Stimulated activated CD4-positive, alpha-beta T cell treated with anti-CD3 and anti-CD28 coated beads, Interleukin-1b, Interleukin-23, amount 100 ng/mL, for 4 hours (primary cell): Measurements from ENCODE around the gene IMP3.
"Not testable (repeated sequence)": the region's sequence is repeated elsewhere in the genome, so short reads cannot be mapped to it uniquely, and the experiment has no call there.

ENCODE experiments used
- DNase-seq, 2 donors: peaks; one replicate each; pipeline ENCODE4 v3.0.0-alpha.2; 2020; ENCODE audit warnings: low read depth in 2 of 2

The IMP3 gene

DNA sequence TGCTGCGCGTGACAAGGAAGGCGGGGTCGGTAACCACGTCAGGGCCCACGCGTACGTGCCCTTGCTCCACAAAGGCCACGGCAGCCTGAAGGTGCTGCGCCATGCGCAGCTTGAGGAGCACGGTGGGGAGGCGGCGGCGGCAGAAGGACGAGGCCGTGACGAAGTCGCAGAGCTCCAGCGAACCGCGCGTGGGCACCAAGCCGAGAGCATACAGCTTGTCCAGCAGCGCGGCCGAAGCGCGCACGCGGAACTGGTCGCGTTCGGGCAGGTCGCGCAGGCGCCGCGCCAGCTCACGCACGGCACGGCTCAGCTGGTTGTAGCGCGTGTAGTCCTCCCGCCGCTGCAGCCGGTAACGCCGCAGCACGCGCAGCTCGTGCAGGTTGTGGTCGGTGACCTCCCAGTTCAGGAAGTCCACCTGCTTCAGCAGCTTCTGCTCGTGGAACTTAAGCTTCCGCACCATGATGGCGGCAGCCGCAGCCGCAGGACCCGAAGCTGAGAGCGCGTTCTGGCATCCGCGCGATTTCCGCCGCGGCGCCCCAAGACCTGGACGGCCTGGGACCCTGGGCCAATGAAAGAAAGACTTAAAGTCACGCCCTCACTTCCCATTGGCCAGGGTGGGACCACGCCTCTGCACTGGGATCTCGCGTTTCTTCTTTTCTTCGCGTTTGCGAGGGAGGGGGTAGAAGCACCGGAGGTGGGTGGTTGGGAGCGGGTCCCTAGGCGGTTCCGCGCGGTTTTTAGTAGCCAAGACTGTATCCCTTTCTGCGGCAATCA, at the start of gene IMP3:
IMP3 (minus strand) TSS at position 516 of the 774 bp plus-strand sequence; CDS start at position 460, 56 bp downstream.
- DNase-seq, result peak; percentile 83 to 87

DNA sequence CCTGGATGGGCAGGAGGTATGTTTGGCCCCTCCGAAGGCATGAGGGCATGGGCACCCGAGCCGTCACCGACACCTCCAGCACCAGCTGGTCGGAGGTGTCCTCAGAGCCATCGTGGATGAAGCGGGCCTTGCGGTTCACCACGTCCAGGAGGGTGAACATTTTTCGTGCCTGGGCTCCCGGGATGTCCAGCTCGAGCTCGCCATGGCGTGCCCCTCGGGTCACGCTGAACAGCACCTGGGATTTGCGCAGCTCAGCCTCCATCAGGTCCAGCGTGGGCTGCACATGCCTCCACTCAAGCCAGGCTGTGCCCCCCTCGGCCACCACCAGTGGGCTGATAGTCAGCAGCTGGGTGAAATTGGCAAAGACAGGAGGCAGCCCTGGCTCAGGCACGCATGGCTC, 49.4 kb upstream of the IMP3 start:
- DNase-seq, result not testable (repeated sequence)

- no peak for DNase-seq
Observed at GRCh38 chr15:75688831-75689230, 48.8 kb upstream of the IMP3 start.

DNA sequence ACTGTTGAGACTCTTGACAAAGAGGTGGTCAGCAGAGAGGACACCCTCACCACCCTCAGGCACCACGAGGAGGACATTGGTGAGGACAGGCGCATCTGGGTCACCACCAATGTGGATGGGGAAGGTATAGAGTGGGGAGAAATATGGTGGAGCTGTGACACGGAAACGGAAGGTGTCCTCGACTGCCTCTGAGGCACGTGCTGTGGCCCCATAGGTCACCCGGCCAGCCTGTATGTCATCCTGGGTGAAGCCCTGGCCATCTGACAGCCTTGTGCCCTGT, 48.2 kb upstream of the IMP3 start:
- no peak for DNase-seq

DNA sequence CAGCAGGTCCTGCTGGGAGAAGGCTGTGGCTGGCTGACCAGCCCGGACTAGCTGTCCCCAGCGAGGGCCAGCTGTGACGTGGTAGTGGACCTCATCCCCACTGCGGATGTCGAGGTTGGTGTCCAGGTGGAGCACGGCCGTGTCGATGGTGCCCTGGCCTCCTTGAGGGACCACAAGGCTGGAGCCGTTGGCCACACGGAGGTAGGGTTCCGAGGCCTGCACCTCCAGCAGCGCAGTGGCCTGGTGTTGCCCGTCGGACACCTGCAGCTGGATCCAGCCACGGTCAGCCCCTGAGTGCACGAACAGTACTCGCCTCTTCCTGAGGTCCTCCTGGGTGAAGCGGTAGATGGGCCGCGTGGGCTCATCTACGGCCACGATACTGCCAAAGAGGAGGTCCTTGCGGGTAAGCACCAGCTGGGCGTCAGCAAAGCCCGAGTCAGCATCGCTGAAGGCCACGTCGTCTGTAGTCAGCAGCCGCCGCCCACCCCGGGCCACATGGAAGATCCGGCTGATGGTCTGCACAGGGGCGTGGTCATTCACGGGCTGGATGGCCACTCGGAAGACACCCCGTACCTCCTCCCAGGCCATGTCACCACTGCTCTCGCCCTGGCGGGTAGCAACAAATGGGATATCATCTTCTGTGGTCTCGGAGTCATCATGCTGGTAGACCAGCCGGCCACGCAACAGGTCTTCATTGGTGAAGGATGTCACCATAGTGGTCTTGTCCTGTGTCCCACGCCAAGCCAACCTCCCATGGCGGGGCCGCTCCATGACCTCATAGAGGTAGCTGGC, 47.7 kb upstream of the IMP3 start:
- no peak for DNase-seq

DNA sequence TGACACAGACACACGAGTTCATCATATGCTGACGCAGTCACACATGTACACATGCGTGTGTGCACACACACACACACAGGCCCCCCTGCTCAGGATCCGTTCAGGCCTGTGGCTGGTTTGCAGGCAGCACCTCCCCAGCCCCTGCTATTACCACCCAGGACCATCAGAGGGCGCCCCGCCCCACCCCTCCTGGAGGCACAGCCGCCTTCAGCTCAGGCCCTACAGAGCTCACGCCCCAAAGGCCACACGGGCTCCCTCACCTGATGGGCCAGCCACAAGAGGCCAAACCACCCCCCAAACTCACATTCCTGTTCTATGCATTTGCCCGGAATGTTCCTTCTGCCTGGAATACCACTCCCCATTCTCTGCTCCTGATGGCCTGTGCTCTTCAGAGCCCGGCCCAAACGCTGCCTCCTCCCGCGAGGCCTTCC, 46.2 kb upstream of the IMP3 start:
- DNase-seq, result peak; percentile 64 to 66

GRCh38 chr15:75685195-75685594, 45.2 kb upstream of the IMP3 start:
- DNase-seq, result no peak

DNA sequence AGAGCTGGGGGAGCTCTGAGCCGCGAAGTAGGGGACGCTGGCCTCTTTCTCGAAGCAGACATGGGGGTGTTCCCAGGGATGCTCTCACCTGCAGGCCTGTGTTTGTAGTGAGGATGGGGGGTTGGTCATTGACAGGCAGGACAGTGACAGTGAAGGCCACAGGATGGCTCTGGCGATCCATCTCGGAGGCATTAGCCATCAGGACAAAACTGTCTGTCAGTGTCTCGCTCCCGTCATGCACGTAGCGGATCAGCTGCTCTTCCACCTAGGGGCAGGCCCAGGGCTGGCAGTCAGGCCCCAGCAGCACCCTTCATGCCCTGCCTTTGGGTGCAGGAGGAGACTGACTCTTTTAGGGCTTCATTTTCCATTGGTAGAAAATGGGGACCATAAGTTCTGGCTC, 44.6 kb upstream of the IMP3 start:
- DNase-seq, result no peak

- DNase-seq, result peak; percentile 43 to 67
Observed at GRCh38 chr15:75683646-75684312, 43.8 kb upstream of the IMP3 start.

- DNase-seq, result no peak
Observed at GRCh38 chr15:75682181-75683135, 42.4 kb upstream of the IMP3 start.

DNA sequence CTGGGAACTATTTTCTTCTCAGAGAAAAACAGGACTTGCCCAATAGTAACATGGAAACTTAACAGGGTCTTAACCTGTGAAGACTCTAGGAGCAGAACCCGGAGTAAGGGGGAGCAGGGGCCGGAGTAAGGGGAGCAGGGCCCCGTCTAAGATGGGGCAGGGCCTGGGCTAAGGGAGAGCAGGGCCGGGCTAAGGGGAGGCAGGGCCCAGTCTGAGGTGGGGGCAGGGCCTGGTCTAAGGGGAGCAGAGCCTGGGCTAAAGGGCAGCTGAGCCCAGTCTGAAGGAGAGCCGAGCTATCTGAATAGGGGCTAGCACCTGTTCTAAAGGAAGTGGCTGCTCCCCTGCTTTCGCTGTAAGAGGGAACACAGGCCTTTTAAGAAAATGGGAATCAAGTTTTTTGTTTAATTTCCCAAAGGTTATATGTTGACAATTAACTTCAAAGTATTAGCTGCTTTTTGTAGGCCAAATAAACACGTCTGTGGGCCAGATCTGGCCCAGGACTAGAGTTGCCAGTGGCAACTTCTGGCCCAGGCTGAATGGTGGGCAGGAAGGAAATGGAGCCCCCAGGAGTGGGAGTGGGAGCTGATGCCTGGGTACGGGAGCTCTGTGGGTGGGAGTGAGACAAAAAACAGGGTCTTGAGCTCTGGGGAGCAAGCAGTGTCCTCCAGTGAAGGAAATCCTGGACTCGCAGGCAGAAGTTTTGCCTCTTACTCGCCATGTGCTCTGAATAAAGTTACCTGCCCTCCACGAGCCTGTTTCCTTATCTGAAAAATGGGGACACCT, 40.2 kb upstream of the IMP3 start:
- no peak for DNase-seq

- not testable (repeated sequence) for DNase-seq
Observed at GRCh38 chr15:75678324-75678690, 38.3 kb upstream of the IMP3 start.

GRCh38 chr15:75677465-75678323, 37.7 kb upstream of the IMP3 start:
- DNase-seq, result no peak

DNA sequence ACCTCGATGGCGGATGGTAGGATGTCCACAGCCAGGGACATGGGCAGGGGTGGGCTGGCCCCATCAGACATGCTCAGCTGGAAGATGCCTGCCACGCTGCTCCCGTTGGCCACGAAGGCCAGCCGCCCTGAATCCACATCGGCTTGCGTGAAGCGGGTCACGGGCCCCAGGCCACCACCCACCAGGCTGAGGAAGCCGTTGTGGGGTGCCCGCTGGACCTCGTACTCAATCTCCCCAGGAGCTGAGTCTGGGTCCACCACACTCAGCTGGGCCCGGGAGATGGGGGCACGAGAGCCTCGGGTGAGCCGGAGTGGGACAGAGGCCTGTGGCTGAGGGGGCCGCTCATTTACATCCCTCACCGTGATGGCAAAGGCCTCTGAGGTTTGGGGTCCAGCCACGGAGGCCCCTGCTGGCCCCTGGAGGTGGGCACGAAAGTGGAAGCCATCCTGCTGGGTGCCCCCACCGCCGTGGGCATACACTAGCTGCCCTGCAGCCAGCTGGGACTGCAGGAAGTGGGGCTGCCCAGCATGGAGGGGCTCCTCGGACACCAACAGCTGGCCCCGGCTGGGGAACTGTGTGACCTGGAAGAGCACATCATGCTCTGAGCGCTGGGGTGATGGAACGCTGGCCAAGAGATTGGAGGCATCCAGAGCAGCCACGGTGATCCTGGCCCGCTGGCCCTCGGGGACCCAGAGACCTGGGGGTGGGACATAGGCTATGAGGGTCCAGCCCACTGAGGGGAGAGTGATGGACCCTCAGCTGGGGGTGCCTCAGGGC, 36.9 kb upstream of the IMP3 start:
- DNase-seq, result no peak

- DNase-seq, result no peak
Observed at GRCh38 chr15:75675579-75676404, 35.8 kb upstream of the IMP3 start.

- DNase-seq, result no peak
Observed at GRCh38 chr15:75674366-75674765, 34.3 kb upstream of the IMP3 start.

DNA sequence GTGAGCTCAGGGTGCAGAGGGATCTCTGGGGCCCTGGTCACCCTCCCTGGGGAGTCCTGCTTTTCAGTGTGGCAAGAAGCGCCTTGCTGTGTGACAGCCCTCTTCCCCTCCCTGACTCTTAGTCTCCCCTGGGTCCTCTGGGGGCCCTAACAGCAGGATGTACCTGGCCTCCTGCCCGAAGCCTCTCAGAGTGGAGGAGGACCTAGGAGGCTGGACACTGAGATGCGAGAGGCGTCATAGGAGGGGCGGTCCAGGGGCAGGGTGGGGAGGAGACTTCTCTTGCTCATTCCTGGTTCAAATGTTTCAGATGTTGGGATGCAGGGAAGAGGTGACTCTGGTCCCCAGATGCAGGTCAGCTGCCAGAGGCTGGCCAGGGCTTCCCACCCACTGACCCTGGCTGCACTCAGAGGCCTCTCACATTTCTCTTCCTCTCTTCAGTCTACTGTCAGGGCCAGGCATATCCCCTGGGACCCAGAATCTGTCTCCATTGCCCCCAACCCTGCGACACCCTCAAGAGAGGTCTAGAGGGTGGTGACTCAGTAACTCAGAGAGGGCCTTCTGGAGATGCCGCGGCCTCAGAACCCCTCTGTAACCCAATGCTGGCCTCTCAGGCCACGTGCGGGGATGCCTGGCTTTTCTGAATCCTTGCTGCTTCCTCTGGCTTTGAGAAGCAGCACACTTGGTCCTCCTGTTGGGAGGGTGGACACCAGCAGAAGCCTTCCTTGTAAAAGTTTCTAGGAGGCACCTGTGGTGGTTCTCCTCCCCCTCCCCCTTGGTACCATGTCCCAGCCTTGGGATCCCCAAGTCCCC, 33.6 kb upstream of the IMP3 start:
- DNase-seq, result no peak
